GM23248 (cell line): ENCODE results near the gene APH1B.

ENCODE experiments used
- EZH2 ChIP-seq: fragments of 200-600 bp; sonication (generic); IDR thresholded peaks from 2 replicates; pipeline ENCODE4 v1.6.1; 2018; ENCODE audit warnings: antibody characterized with exemption, mild to moderate bottlenecking; ENCODE audit not compliant: insufficient read depth, poor library complexity, severe bottlenecking
- EZH2phosphoT487 ChIP-seq: fragments of 200-600 bp; sonication (generic); IDR thresholded peaks from 2 replicates; pipeline ENCODE4 v1.6.1; 2018; ENCODE audit warnings: antibody characterized with exemption, moderate library complexity, mild to moderate bottlenecking, low read depth; ENCODE audit not compliant: insufficient read depth

DNA sequence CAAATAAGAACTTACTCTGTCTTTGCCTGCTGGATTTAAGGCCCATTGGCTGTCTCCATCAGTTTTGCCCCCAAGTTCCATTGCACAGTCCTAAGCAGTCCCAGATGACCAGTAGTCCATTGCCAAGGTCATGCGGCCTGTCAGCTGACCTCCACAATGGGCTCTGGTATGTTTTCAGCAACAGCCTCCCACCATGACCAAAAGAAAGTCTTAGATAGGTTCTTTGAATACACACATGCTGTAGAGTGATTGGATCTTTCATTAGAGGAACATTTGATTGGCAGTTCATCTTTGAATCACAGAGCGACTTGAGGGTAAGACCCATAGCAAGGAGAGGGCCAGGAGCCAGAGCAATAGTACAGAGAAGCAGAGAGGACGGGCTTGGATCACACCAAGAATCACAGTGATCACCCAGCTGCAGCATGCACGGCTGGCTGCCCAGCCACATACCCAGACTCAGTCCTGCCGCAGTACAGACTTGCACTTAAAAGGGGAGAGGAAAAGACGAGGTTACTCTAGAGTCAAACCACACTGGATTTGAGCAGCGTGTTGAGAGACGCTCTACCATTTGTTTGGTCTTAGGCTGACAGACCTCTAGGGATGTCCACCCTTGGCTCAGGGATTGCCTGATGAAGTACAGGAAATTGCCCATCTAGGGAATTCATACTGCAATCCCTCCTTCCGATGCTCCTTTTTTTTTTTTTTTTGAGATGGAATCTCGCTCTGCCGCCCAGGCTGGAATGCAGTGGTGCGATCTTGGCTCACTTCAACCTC lies 50.4 kb downstream of the APH1B start:
- no peak for TF ChIP-seq EZH2
- no peak for TF ChIP-seq EZH2phosphoT487
